Stimulated activated CD8-positive, alpha-beta memory T cell treated with anti-CD3 and anti-CD28 coated beads, Interleukin-2, amount 100 ng/mL, for 1 hour (primary cell): ENCODE measurements around the gene ARHGEF28.

ENCODE experiments used
- DNase-seq, 2 donors: peaks; one replicate each; pipeline ENCODE4 v3.0.0-alpha.2; 2020; ENCODE audit warnings: low read depth in 2 of 2

Gene ARHGEF28

DNA sequence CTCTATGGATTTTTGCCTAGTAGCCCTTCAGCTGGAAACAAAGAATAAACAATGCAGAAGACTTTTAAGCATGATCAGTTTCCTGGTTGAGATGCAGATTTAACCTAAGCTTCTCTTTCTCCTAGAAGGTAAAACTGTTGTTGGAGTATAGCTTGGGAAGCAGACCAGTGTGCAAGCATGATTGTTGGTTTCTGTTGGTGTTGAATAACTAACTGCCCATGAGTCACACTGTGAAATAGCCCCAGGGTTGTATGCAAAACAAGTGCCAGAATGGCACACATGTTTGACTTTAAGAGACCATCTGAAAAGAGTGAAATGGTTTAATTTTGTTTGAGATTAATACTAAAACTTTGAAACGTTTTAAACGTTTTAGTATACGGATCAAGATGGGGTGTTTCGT, 227.1 kb downstream of the ARHGEF28 start:
- no peak for DNase-seq

DNA sequence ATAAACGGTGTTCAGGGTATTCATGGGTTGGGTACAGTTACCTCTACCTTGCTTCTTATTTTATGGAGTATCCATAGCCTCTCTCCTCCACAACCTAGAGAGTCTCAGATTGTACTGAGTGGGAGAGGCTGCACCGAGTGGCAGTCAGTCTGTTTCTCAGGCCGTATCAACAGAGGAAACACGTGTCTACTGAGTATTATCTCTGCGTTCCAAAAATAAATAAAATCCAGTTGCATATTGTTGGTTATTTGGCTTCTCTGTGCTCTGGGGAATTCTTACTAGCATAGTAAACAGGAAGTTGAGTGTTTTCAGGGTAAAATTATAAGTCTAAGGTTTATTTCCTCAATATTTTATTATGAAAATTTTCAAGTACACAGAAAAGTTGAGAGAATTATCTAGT, 231.0 kb downstream of the ARHGEF28 start:
- no peak for DNase-seq

DNA sequence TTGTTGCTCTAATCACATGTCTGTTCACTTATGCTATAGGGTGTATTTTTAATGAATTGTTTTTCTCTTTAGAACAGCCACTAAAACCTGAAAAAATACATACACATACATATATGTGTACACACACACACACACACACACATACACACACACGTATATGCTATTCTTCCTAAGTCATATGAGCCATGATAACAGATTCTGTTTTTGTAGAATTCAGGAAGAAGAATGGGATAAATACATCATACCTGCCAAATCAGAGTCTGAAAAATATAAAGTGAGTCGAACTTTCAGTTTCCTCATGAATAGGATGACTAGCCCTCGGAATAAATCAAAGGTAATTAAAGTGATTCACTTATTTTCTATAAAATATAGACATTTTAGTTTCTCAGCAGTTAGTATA, 231.4 kb downstream of the ARHGEF28 start:
- no peak for DNase-seq

DNA sequence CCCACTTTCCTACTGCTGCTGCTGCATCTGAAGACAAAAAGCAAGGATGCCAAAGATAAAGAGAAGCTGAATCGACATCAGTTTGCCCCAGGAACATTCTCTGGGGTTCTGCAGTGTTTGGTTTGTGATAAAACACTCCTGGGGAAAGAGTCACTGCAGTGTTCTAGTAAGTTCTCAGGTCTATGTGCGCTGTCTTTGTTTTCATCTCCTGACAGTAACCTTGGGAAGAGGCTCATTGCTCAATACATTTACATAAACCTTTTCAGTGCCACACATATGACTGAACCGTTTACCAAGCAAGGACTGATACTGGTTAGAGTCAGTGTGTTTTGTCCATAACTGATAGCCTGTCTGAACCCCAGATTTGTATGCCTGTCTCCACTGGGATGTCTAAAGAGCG, 232.1 kb downstream of the ARHGEF28 start:
- no peak for DNase-seq

DNA sequence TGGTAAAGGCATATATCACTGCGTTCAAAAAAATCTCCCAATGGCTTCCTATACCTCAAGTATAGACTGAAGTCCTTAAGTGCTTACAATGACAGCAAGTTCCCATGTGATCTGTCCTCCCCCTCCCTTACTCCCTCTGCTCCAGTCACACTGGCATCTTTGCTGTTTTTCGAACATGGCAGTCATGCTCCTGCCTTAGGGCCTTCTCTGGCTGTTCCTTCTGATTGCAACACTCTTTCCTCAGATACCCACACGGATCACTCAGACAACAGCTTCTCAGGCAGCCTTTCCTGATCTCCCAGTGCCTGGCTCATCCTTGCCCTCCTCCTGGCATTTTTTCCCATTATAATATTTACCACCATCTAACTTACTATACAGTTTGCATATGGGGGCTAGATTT, 232.8 kb downstream of the ARHGEF28 start:
- no peak for DNase-seq

DNA sequence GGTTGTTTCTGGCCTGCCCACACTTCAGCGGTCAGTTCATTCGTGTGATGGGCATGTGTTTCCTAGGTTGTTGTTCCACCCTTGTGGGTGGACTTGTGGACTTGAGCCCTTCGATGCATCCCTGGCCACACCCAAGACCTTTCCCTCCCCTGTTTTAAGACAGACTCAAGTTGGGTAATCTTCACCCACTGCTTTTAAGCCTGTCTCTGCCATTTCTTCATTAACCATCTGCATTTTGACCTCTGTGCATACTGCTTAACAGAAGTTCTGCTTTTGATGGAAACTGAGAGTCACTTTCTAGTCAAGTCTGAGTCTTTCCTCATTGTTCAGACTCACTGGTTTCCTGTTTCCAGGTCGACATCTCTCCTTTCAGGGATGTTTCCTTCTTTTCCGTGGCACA, 233.7 kb downstream of the ARHGEF28 start:
- no peak for DNase-seq

DNA sequence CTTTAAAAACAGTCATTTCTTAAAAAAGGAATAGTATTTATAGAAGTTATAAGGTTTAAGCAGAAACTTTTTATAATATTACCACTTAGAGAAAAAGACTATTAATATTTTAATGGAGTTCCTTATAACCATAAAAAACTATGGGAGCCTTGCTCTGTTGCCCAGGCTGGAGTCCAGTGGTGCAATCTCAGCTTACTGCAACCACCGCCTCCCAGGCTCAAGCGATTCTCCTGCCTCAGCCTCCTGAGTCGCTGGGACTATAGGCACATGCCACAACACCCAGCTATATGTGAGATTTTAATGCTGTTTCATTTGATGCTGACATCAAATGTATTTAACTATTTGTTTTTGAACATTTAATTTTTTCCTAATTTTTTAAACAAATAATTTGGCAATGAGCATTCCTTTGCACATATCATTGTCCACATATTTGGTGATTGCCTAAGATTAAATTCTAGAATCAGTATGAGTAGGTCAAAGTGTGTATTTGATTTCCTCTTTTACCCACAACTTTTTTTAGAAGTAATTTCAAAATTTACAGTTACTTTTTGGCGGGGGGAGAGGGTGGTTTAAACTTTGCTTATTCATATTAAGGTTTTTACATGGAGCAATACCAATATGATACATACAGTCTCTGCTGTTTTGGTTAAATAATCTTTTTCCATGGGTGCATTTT, 235.5 kb downstream of the ARHGEF28 start:
- DNase-seq, result no peak

DNA sequence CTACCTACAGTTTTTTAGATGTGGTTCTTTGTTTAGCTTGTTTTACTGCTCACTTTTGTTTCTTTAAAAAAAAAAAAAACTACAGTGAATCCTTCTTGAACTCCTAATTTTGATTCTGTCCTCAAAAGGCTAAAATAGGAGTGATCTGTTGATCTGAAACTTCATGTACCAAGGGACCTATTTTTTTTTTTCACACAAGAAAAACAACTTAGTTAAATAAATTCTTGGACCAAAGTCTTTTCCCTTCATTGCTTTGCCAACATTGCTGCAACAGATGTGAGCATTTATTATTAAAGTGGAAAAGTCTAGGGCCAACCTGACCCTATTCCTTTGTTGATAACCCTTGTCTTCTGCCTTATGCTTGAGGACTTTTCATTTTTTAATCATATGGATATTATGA, 236.8 kb downstream of the ARHGEF28 start:
- DNase-seq, result no peak

DNA sequence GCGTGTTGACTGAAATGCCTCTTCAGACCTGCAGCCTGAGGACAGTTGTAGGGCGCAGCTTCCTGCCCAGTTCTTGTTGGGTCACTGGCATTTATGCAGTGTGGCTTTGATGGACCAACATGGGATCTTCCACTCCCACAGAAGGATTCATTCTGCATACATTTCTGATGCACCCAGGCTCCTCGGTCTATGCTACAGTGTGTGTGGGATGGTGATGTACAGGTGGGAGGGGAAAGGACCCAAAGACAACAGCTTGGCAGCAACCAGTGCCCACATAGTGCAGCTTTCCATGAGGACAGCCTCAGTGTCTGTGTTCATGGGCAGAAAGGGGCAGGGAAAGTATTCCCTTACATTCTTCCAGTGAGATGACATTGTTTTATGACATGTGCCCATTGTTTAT, 237.9 kb downstream of the ARHGEF28 start:
- DNase-seq, result no peak

DNA sequence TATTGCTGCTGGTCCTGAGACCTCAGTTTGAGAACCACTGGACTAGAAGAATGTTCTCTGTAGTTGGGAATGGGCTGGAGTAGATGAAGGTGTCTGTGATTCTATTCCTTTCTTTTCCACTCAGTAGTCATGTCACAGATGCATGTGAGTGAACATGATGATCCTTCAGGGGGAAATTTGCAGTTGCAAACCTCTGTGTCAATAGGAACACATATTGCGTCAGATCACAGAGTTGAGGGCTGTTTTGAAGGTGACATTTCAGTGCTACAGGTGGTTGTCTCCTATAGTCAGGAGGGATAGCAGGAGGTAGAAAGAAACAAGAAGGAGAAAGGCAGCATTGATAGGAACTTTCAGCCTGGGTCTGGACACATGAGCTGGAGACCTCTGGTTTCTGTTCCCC, 239.3 kb downstream of the ARHGEF28 start:
- no peak for DNase-seq

DNA sequence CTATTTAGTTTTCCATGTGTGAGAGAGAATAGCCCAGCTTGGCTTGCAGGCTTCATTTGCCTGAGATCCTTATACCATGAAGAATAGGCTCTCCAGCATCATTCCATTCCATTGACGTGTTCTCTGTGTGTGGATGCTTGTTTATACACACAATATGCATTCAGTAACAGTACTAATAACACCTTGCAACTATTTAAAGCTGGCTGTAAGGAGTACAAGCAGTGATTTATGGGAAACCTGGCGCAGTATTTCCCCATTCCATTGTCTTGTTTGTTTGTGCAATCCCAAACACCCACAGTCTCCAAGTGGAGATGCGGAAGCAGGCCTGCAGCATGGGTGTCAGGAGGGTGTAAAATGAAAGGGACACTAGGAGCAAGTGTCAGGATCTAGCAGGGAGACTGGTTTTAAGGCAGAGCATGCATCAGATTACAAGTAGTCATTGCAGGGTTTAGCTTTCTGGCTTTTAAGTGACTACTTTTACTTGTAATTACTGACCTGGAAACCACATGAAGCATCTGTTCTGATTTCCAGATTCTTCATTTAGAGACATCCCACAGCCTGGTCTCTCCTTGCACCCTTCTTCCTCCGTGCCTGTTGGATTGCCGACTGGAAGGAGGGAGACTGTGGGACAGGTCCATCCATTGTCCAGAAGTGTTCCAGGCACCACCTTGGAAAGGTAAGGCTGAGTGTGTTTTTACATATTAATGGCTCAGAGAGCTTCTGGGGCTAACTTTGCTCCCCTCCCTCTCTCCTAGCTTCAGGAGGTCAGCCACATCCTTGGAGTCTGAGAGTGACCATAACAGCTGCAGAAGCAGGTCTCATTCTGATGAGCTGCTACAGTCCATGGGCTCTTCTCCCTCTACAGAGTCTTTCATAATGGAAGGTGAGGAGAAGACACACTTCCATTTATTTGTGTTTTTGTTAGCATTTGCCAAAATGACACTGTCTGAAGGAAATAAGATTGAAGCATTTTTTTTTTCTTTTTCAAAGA, 241.6 kb downstream of the ARHGEF28 start:
- DNase-seq, result no peak

DNA sequence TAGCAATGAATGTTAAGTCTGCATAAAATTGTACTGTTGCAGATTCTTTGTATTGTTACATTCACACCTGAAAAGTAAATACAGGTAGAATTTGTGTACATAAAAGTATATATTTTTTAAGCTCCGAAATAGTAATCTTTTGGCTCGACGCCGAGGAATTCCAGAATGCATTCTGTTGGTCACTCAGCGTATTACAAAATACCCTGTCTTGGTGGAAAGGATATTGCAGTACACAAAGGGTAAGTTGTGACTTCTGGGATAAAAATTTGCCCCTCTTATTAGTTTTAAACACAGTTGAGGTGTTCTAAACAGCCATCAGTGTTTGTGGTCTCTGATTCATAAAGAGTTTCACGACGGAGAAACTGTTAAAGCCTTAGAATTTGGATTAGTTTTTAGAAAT, 257.6 kb downstream of the ARHGEF28 start:
- DNase-seq, result no peak

DNA sequence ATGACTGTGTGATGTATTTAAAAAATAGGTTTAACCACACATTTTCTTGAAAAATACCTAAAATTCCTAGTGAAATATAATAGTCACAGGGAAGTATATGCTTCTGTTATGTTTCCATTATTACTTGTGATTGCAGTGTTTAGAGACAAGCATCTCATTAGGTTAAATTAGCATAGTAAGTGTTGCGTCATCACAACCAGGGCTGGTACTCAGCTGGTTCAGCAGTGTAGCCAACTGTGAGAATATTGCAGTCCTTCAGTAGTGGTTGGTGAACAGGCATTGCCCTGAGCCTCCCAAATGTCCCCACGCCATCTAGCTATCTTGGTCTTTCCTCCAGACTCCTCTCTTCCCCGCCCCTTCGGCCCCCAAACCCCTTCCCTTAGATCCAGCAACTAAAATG, 261.7 kb downstream of the ARHGEF28 start:
- DNase-seq, result no peak

DNA sequence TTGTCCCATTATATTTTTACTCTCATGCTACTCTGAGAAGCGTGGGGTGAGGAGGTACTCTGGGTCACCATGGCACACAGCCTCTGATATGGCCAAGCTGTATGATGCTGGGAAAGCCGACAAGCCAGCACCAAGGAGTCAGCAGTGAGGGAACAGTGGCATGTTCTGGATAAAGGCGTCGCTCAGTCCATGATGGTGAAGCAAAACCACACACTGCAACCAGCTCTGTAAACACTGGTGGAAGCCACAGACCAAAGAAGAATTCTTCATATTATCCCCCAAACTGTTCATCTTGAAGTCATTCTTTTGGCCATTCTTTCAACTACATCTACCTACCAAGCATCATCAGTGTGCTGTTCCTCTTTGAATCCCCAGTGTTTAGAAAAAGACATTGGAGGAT, 264.6 kb downstream of the ARHGEF28 start:
- no peak for DNase-seq

DNA sequence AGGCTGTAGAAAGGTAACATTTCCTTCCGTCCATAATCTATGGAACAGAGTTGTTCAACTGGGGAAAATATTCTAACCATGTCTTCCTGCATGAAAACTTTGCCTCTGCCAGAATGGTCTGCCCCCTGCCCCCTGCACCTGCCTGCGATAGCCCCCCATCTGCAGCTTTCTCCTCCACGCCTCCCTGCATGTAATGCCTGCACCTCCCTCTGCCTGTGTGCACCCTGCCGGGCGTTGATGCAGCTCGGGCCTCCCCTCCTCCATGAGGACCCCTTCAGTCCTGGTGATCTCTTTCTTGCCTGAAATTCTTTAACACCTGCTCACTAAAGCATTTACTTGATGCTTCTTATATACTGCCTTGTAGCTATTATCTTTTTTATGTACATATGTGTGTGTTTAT, 266.2 kb downstream of the ARHGEF28 start:
- DNase-seq, result no peak

DNA sequence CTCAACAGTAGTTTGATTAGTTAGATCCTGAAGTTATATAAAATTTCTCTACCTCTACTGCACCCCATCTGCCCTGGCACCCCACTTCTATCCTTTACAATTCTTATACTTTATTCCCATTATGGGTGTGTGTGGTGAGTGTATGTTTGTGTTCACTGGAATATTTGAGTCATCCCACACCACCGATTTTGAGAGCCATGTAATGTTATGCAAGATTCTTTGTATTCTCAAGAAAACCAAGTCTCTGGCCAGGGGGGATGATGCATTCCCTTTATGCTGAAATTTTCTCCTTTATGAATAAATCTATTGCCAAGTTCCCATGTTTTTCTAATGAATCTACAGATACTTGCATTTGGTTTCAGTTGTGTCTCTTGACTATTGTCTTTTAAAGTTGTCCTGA, 266.8 kb downstream of the ARHGEF28 start:
- no peak for DNase-seq

DNA sequence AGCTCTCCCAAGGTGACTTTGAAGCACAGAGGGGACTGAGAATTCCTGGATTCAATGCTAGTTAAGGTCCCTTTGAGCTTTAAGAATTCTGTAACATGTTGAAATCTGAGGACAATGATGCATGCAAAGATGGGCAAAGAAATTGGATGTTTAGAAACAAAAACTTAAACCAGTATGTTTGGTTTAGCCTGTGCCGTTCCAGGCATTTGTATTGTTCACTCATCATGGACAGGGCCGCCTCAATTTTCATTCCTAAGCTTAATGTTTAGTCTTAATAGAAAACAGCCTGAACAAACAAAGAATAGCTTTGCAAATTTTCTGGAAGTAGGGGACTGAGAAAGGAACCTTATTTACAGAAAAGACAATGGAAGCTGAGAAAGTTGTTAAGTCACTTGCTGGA, 267.8 kb downstream of the ARHGEF28 start:
- DNase-seq, result no peak

DNA sequence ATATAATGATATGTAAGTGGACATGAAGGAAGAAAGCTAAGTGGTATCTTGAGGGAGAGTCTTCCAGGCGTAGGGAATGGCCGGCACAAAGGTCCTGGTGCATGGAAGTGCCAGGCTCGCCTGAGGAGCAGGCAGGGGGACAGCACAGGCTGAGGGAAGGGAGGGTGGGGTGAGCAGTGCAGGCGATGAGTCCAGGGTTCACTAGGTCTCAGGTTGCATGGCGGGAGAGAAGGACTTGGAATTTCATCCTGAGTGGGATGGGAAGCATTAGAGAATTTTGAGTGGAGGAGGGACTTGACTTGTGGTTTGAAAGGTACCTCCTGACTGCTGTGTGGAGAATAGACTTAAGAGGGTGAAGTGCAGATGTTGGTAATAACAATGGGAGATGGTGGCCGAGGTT, 268.9 kb downstream of the ARHGEF28 start:
- no peak for DNase-seq

DNA sequence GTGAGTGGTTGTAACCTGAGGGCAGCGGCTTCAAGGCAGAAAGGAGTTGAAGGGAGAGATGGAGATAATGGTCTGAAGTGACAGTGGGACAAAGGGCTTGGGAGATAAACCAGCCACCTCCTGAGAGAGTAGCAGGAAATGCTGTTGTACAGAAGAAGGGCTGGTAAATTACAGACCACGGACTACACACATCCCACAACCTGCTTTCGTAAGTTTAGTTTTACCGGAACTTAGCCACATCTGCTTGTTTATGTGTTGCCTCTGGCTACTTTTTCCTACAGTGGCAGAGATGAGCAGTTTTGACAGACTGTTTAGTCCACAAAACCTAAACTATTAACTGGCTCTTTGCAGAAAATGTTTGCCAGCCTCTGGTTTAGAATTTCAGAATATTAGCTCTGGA, 269.5 kb downstream of the ARHGEF28 start:
- DNase-seq, result no peak

DNA sequence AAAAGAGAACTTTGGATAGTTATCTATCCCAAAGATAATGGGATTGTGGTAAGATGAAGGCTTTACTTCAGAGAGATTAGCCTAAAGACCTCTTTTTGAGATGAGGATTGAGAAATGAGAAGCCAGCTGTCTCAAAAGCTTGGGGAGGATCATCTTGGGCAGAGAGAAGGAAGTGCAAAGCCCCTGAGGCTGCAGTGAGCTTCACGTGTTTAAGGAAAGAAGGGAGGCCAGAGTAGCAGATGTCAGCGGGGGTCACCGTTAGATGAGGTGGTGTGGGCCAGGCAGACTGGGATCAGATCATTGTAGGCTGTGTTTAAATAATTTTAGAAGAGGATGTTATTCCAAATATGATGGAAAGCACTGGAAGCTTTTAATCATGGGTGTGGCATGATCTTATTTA, 270.1 kb downstream of the ARHGEF28 start:
- no peak for DNase-seq

DNA sequence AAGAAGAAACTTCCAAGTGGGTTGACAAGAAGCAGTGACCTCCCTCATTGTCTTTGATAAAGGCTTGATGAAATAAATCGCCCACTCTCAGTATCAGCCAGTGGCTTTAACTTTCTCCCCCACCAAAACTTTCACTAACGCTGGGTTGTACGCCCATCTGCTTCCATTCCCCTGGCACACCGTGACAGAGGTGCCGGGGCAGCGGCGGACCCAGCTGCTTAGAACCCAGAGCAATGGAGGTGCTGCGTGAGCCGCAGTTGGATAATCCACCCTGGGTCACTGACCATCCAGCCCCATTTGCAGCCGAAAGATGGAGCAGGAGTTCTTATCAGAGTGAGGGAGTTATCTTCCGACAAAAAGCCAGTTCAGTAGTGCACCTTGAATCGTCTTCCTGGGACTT, 270.7 kb downstream of the ARHGEF28 start:
- DNase-seq, result no peak

DNA sequence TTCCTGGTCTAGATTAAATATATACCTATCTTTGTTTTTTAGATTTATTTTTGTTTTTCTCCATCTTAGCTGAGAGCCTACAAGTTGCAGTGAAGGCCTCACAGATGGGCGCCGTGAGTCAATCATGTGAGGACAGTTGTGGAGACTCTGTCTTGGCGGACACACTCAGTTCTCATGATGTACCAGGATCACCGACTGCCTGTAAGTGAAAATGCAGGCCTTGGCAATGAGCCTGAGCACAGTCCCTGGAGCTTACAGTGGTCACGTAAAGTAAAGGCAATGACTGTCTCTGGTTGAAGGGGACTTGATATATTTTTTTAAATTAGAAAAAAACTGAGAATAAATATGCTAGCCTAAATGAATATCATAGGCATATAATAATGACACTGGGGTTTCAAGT, 271.9 kb downstream of the ARHGEF28 start:
- no peak for DNase-seq

DNA sequence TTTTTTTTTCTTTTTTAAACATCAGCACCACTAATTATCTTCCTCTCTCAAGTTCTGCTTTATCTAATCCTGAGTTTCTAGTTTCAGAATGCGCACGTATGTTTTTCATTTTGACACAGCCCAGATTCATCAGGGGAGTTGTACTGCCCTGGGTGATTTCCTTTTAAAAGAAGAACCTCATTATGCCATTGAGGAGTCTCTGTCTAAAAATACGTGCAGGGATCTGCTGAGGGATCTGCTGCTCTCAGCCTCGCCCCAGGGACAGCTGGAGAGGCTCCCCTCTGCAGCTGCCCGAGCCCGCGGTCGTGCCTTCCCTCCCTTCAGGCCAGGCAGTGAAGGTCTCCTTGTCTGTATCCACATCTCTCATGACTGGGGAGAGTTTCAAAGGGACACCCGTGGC, 273.1 kb downstream of the ARHGEF28 start:
- no peak for DNase-seq
